GM18861 (cell line): ENCODE measurements around the gene SMIM3.

ENCODE experiments used
- ATAC-seq: cut with Tn5 transposase; IDR thresholded peaks from one replicate; pipeline ENCODE4 v1.9.1; 2021; ENCODE audit not compliant: unreplicated experiment

The SMIM3 gene

DNA sequence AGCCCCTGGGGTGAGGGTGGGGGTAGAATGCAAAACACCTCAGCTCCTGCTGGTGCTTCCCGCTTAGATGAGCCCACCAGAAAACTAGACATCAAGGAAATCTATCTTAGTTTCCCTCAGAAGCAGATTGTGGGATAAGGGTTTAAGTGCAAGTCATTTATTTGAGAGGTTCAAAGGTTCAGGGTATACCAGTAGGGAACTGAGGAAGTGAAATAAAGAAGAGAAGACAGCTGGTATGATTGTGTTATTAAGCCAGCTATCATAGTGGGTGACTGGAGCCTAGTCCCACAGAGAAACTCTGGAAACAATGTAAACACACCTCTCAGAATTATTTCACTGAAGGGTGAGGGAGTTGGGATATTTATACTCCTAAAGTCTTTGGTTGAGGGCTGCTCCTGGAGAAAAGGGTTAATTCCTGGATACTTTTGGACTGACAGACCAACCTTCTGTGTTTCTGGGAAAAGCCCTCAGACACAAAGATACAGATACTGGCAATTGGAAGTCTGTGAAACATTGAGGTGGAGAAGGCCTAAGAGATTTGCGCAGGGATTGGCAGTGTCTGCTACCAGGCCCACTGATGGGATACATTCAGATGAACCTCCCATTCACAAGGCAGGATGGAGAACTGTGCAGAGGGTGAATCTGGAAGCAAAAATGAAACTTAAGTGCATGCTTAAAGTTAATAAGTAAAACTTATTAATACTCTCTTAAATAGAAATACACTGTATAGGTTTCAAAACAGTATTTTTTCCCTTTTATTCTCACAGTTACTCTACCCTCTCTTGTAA is 13.4 kb upstream of the SMIM3 start:
- no peak for ATAC-seq

GRCh38 chr5:150765799-150766169 is 12.8 kb upstream of the SMIM3 start:
- no peak for ATAC-seq

- ATAC-seq: no peak
Measured at GRCh38 chr5:150766251-150766650, 12.3 kb upstream of the SMIM3 start.

DNA sequence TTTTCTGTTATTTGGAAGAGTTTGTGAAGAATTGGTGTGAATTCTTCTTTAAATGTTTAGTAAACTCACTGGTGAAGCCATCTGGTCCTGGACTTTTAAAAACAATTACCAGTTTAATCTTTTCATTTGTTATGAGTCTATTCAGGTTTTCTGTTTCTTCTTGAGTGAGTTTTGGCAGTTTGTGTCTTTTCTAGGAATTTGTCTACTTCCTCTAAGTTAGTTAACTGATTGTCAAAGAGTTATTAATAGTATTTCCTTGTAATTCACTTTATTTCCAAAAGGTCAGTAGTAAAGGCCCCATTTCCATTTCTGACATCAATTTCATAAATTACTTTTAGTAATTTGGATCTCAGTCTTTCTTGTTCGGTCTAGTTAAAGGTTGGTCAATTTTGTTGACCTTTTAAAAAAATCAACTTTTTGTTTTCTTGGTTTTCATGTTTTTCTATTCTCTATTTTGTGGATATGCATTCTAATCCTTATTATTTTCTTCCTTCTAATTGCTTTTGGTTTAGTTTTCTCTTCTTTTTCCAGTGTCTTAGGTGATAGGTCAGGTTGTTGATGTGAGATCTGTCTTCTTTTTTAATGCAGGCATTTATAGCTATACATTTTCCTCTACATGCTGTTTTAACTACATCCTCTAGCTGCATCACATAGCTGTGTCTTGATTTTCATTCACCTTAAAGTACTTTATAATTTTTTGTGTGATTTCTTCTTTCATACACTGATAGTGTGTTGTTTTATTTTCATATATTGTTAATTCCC is 7.3 kb upstream of the SMIM3 start:
- ATAC-seq: no peak

GRCh38 chr5:150774145-150774544 is 4.4 kb upstream of the SMIM3 start:
- ATAC-seq: no peak

DNA sequence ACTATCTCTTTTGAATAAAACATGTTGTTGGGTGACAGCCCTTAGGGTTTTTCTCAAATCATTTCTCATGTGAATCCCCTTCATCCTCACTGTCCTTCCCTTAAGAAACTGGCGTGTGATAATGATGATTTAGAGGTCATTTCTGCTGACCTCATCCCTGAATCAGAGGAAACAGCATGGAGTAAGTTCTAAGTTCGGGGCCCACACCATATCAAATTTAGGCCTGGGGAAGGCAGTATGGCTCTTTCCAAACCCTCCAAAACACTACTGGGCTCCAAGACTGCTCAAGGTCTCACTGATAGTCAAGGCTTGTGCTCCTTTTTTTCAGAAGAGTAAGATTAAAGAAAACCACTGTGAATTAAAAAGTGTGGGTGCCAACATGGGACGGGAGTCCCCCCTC is 872 bp upstream of the SMIM3 start:
- ATAC-seq: no peak

DNA sequence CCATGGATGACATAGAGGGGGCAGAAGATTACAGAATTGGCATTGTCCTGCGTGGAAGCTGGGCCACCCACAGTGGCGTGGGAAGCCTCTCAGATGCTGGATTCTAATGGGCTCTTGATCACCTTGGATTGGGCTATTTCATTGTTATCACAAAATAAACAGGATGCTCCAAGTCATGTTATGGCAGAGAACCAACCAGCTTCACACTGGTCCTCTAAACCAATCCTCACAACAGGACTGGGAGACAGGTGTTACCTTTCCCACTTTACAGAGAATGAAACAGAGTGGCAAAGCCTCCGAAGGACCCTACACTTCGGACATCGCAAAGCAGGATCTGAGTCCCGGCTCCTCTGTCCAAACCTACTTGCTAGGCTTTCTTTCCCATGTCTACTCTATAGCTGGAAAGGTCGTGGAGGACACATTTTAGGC is 455 bp upstream of the SMIM3 start:
- no peak for ATAC-seq

DNA sequence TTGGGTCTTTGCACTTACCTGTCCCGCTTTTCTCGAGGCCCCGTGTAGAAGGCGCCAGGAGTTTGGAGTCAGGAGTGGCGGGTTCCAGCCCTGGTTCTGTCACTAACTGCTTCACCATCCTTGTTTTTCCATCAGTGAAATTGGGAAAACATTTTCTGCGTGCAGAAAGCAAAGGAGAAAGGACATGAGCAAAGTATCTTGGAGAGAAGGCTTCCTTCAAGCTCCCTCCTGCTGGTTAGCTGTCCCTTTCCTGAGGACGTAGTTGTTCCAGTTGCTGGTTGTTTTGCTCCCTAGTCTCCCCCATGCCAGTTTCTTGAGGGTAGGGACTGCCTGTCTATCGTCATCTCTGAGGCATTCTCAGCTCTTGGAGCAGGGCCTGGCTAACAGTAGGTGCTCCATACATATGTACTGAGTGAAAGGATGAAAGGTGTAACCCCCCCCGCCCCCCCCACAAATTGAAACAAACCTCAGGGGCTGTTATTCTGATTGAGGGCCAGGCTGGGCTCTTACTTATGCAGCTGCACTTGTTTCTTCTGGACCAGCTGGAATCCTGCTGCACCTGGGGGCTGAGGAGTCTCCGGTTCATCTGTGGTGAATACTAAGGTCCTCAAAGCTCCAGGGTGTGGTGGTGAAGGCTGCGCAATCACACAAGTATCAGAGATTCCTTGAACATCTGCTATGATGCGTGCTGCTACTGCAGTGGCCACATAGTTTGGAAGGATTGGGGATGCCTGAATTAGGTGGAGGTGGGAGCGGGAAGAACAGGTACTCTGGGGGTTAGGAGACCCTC is 1.0 kb downstream of the SMIM3 start:
- no peak for ATAC-seq

GRCh38 chr5:150780187-150780692 is 1.7 kb downstream of the SMIM3 start:
- ATAC-seq: peak; percentile 45

DNA sequence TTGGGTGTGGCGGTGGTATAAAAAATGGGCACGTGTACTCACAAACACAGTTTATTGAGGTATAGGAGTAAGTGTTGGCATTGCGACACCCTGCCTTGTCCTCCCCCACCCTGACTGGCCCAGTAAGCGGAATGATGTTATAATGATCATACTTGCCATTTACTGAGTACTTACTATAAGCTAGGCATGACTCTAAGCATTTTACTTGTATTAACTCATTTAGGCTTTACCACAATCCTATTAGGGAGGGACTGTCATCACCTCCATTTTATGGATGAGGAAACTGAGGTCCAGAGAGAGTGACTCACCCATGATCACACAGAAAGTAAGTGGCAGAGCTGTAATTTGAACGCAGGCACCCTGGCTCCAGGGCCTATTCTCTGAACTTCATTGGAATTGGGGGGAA is 2.3 kb downstream of the SMIM3 start:
- no peak for ATAC-seq

GRCh38 chr5:150781706-150782614 is 3.4 kb downstream of the SMIM3 start:
- ATAC-seq: no peak

GRCh38 chr5:150782850-150783249 is 4.3 kb downstream of the SMIM3 start:
- no peak for ATAC-seq

- peak; percentile 41 for ATAC-seq
Measured at GRCh38 chr5:150783422-150783928, 4.9 kb downstream of the SMIM3 start.

GRCh38 chr5:150785950-150786349 is 7.4 kb downstream of the SMIM3 start:
- ATAC-seq: no peak

DNA sequence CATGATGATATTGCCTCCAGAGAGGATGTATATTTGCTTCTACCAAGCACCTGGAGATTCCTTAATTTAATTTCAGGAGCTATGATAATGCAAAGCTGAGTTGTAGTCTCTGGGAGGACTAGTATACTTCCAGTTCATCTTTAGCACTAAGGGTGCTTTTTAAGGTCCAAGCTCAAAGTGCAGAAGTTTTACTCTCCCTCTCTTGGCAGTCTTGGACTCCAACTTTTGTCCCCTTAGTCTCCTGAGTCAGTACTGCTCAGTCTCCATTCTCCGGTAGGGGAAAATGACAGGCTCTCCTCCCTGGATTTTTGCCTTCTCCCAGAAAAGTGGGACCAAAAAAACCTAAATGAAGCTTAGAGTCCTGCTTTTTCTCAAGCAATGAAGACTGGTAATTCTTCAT is 8.3 kb downstream of the SMIM3 start:
- ATAC-seq: no peak

- ATAC-seq: no peak
Measured at GRCh38 chr5:150787656-150788055, 9.1 kb downstream of the SMIM3 start.

- ATAC-seq: no peak
Measured at GRCh38 chr5:150788977-150789376, 10.4 kb downstream of the SMIM3 start.

GRCh38 chr5:150789450-150789849 is 10.9 kb downstream of the SMIM3 start:
- ATAC-seq: no peak

GRCh38 chr5:150789943-150790611 is 11.5 kb downstream of the SMIM3 start:
- peak; percentile 94 for ATAC-seq

DNA sequence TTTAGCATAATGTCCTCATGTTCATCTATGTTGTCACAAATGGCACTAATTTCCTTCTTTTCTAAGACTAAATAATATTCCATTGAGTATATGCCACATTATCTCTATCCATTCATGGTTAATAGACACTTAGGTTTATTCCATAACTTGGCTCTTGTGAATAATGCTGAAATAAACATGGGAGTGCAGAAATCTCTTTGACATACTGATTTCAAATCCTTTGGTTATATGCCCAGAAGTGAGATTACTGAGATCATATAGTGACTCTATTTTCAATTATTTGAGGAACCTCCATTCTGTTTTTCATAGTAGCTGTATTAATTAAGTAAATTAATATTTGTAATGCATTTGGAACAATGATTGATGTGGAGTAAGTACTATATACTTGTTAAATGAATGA is 13.0 kb downstream of the SMIM3 start:
- no peak for ATAC-seq
